Neural cell (in vitro differentiated cells): ENCODE data around the gene WDSUB1. TPM values are rescaled to one million over a fixed set of nuclear protein-coding genes. Genes with fewer than 3 reads are reported as not detected.

Experiments used
- H2AFZ ChIP-seq: fragments of 200-600, 300-800 bp; sonication (generic), shearing (Covaris generic); 2 replicates; pipeline ENCODE4 v1.6.0; 2014; ENCODE audit warnings: low read depth, mild to moderate bottlenecking, antibody characterized with exemption, low read length, moderate library complexity
- H3F3A ChIP-seq: fragments of 200-600 bp; shearing (Covaris generic); 2 replicates; pipeline ENCODE4 v1.6.1; 2016; ENCODE audit warnings: mild to moderate bottlenecking, moderate library complexity, mixed read lengths, antibody characterized with exemption, low read length; ENCODE audit not compliant: insufficient read depth, poor library complexity, severe bottlenecking
- H3K27ac ChIP-seq: fragments of 200-600, 300-800 bp; sonication (generic), shearing (Covaris generic); 2 replicates; pipeline ENCODE4 v1.5.1; 2014; ENCODE audit warnings: mild to moderate bottlenecking, low read length, moderate library complexity
- H3K27me3 ChIP-seq: fragments of 300-800, 200-600 bp; sonication (generic), shearing (Covaris generic); 2 replicates; pipeline ENCODE4 v1.6.0; 2014; ENCODE audit warnings: mild to moderate bottlenecking, low read depth, low read length, moderate library complexity; ENCODE audit not compliant: insufficient read depth
- H3K36me3 ChIP-seq: fragments of 300-800, 200-600 bp; sonication (generic), shearing (Covaris generic); 2 replicates; pipeline ENCODE4 v1.5.1; 2014; ENCODE audit warnings: mild to moderate bottlenecking, antibody characterized with exemption, low read length, moderate library complexity; ENCODE audit not compliant: insufficient read depth
- H3K4me2 ChIP-seq: fragments of 300-800, 200-600 bp; sonication (generic), shearing (Covaris generic); 2 replicates; pipeline ENCODE4 v1.6.0; 2014; ENCODE audit warnings: mild to moderate bottlenecking, low read length
- H3K4me3 ChIP-seq: fragments of 300-800, 200-600 bp; sonication (generic), shearing (Covaris generic); 2 replicates; pipeline ENCODE4 v1.5.1; 2014; ENCODE audit warnings: mild to moderate bottlenecking, low read length, moderate library complexity
- H3K79me2 ChIP-seq: fragments of 200-600 bp; shearing (Covaris generic); replicated peaks from 2 replicates; pipeline ENCODE4 v1.6.0; 2014; ENCODE audit warnings: mild to moderate bottlenecking, low read length, moderate library complexity; ENCODE audit not compliant: insufficient read depth
- H3K9ac ChIP-seq: fragments of 300-800, 200-600 bp; sonication (generic), shearing (Covaris generic); 2 replicates; pipeline ENCODE4 v1.6.1; 2016; ENCODE audit warnings: mild to moderate bottlenecking, low read length, mixed read lengths
- H3K9me2 ChIP-seq: fragments of 200-600 bp; shearing (Covaris generic); 2 replicates; pipeline ENCODE4 v1.6.1; 2016; ENCODE audit warnings: mild to moderate bottlenecking, low read length, mixed read lengths; ENCODE audit not compliant: insufficient read depth
- H3K9me3 ChIP-seq: fragments of 200-600, 300-800 bp; sonication (generic), shearing (Covaris generic); 2 replicates; pipeline ENCODE4 v1.6.1; 2016; ENCODE audit warnings: mild to moderate bottlenecking, mixed run types, low read length, moderate library complexity, mixed read lengths
- H4K20me1 ChIP-seq: fragments of 200-600 bp; shearing (Covaris generic); 2 replicates; pipeline ENCODE4 v1.6.1; 2016; ENCODE audit warnings: mild to moderate bottlenecking, mixed run types; ENCODE audit not compliant: insufficient read depth
- CTCF ChIP-seq: fragments of 450-650 bp; IDR thresholded peaks from 2 replicates; pipeline ENCODE4 v1.5.1; 2014; ENCODE audit warnings: antibody characterized with exemption, mild to moderate bottlenecking, moderate library complexity; ENCODE audit not compliant: poor library complexity, severe bottlenecking
- EP300 ChIP-seq: fragments of 450-650 bp; conservative IDR thresholded peaks from 2 replicates; pipeline ENCODE4 v1.6.1; 2014; ENCODE audit warnings: antibody characterized with exemption, mild to moderate bottlenecking, moderate library complexity; ENCODE audit not compliant: poor library complexity, severe bottlenecking
- EZH2 ChIP-seq: fragments of 200-600, 300-800 bp; shearing (Covaris generic), sonication (generic); IDR thresholded peaks from 2 replicates; pipeline ENCODE4 v1.6.1; 2014; ENCODE audit warnings: antibody characterized with exemption, low read length, borderline replicate concordance, mild to moderate bottlenecking; ENCODE audit not compliant: insufficient read depth, poor library complexity, severe bottlenecking
- MXI1 ChIP-seq: fragments of 450-650 bp; conservative IDR thresholded peaks from 2 replicates; pipeline ENCODE4 v1.6.1; 2014; ENCODE audit warnings: antibody characterized with exemption, mild to moderate bottlenecking; ENCODE audit not compliant: poor library complexity, severe bottlenecking
- POLR2AphosphoS5 ChIP-seq: IDR thresholded peaks from 2 replicates; pipeline ENCODE4 v1.6.1; 2012
- RAD21 ChIP-seq: fragments of 450-650 bp; conservative IDR thresholded peaks from 2 replicates; pipeline ENCODE4 v1.6.1; 2014; ENCODE audit warnings: antibody characterized with exemption, mild to moderate bottlenecking, moderate library complexity
- SMC3 ChIP-seq: fragments of 450-650 bp; conservative IDR thresholded peaks from 2 replicates; pipeline ENCODE4 v1.6.1; 2014; ENCODE audit warnings: antibody characterized with exemption, mild to moderate bottlenecking, moderate library complexity; ENCODE audit not compliant: poor library complexity
- TAF1 ChIP-seq: IDR thresholded peaks from 2 replicates; pipeline ENCODE4 v1.6.1; 2012; ENCODE audit warnings: low read depth
- polyA plus RNA-seq: library from polyadenylated mRNA; depleted of rRNA; stranded (reverse); fragments of >200 nt; gene quantifications from 2 replicates; pipeline ENCODE4 v1.2.3, GENCODE V29; 2014
- TF ChIP-seq, protein P1 (sequence below): IDR thresholded peaks from 2 replicates; pipeline ENCODE4 v1.6.1; 2012; ENCODE audit warnings: borderline replicate concordance

WDSUB1 gene
- polyA plus RNA-seq, 1 donor from 2014 or later, result 11.1 TPM

DNA sequence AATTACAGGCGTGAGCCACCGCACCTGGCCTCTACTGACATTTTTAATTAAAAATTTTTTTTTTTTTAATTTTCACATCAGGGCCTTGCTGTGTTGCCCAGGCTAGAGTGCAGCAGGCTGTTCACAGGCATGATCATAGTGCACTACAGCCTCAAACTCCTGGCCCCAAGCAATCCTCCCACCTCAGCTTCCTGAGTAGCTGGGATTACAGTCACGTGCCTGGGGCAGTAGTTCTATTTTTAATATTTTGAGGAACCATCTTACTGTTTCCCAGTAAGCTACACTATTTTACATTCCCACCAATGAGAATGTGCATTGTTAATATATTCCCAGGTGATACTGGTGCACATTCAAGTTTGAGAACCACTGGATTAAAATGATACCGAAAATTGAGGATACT lies 92.7 kb downstream of the WDSUB1 start:
- Histone ChIP-seq H3F3A (no peaks in the 10 kb centered on the region), H3K9me3 (no peaks in the 10 kb centered on the region), H3K9ac (no peak overlapping the region), H2AFZ (no peak overlapping the region), H4K20me1 (no peaks in the 10 kb centered on the region), H3K9me2 (no peaks in the 10 kb centered on the region), H3K79me2 (no peaks in the 10 kb centered on the region), H3K4me3 (no peak overlapping the region), H3K27me3 (no peaks in the 10 kb centered on the region), H3K36me3 (no peaks in the 10 kb centered on the region), H3K27ac (no peak overlapping the region), H3K4me2 (no peak overlapping the region)
- TF ChIP-seq, protein P1, sequence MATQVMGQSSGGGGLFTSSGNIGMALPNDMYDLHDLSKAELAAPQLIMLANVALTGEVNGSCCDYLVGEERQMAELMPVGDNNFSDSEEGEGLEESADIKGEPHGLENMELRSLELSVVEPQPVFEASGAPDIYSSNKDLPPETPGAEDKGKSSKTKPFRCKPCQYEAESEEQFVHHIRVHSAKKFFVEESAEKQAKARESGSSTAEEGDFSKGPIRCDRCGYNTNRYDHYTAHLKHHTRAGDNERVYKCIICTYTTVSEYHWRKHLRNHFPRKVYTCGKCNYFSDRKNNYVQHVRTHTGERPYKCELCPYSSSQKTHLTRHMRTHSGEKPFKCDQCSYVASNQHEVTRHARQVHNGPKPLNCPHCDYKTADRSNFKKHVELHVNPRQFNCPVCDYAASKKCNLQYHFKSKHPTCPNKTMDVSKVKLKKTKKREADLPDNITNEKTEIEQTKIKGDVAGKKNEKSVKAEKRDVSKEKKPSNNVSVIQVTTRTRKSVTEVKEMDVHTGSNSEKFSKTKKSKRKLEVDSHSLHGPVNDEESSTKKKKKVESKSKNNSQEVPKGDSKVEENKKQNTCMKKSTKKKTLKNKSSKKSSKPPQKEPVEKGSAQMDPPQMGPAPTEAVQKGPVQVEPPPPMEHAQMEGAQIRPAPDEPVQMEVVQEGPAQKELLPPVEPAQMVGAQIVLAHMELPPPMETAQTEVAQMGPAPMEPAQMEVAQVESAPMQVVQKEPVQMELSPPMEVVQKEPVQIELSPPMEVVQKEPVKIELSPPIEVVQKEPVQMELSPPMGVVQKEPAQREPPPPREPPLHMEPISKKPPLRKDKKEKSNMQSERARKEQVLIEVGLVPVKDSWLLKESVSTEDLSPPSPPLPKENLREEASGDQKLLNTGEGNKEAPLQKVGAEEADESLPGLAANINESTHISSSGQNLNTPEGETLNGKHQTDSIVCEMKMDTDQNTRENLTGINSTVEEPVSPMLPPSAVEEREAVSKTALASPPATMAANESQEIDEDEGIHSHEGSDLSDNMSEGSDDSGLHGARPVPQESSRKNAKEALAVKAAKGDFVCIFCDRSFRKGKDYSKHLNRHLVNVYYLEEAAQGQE, result no peak
- TF ChIP-seq MXI1 (no peak), RAD21 (no peak), CTCF (no peak)

DNA sequence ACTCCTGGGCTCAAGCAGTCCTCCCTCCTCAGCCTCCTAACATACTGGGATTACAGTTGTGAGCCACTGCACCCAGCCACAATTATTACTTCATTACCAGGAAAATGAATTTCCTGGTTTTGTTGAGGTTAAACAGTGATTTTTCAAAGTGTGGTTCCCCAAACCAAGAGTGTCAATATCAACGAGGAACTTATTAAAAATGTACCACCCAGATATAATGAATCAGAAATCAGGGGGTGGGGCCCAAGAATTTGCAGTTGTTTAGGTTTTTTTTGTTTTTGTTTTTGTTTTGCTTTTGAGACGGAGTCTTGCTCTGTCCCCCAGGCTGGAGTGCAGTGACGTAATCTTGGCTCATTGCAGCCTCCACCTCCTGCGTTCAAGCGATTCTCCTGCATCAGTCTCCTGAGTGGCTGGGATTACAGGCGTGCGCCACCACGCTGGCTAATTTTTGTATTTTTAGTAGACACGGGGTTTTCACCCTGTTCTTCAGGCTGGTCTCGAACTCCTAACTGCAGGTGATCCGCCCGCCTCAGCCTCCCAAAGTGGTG lies 94.1 kb downstream of the WDSUB1 start:
- H3K4me2 ChIP-seq, result no peak overlapping the region
- no peaks in the 10 kb centered on the region for H3F3A ChIP-seq
- H3K27me3 ChIP-seq, result no peaks in the 10 kb centered on the region
- H3K9me2 ChIP-seq, result no peaks in the 10 kb centered on the region
- no peak overlapping the region for H3K27ac ChIP-seq
- no peaks in the 10 kb centered on the region for H3K79me2 ChIP-seq
- no peak overlapping the region for H3K4me3 ChIP-seq
- H2AFZ ChIP-seq, result no peak overlapping the region
- H3K36me3 ChIP-seq, result no peaks in the 10 kb centered on the region
- H3K9me3 ChIP-seq, result no peaks in the 10 kb centered on the region
- H4K20me1 ChIP-seq, result no peaks in the 10 kb centered on the region
- TF ChIP-seq MXI1 (no peak), CTCF (no peak), EP300 (no peak), TAF1 (no peak), SMC3 (no peak), EZH2 (no peak), RAD21 (no peak), POLR2AphosphoS5 (no peak)
- TF ChIP-seq, protein P1, result no peak
- no peak overlapping the region for H3K9ac ChIP-seq
